GM21526 (cell line): ENCODE measurements around the gene BEND2.
"Not testable (repeated sequence)": the region's sequence is repeated elsewhere in the genome, so short reads cannot be mapped to it uniquely, and the experiment has no call there.

Source experiments
- ATAC-seq: cut with Tn5 transposase; IDR thresholded peaks from one replicate; pipeline ENCODE4 v1.9.1; 2021; ENCODE audit warnings: moderate library complexity; ENCODE audit not compliant: unreplicated experiment, low FRiP score

Gene BEND2

GRCh38 chrX:18220786-18221185, at the start of gene BEND2:
Gene BEND2, minus strand, starts transcription at chrX:18220886. Its CDS starts 136 bp downstream, at chrX:18220750.
- ATAC-seq: no peak

DNA sequence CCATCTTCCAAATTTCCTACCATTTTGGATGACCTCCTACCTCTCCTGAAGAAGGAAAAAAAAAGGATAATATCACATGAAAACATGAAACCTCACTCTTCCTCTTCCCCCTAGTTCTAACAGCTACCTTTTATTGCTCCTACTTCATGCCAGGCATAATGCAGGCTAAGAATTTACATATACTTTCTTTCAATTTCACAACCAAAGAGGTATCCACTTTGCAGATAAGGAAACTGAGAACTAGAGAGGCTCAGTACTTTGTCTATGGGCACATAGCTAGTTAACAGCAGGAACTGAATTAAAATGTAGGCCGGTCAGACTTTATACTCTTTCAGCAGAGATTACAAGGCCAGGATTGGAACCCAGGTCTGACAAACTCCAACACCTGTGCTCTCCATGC, 34.4 kb upstream of the BEND2 start:
- no peak for ATAC-seq

DNA sequence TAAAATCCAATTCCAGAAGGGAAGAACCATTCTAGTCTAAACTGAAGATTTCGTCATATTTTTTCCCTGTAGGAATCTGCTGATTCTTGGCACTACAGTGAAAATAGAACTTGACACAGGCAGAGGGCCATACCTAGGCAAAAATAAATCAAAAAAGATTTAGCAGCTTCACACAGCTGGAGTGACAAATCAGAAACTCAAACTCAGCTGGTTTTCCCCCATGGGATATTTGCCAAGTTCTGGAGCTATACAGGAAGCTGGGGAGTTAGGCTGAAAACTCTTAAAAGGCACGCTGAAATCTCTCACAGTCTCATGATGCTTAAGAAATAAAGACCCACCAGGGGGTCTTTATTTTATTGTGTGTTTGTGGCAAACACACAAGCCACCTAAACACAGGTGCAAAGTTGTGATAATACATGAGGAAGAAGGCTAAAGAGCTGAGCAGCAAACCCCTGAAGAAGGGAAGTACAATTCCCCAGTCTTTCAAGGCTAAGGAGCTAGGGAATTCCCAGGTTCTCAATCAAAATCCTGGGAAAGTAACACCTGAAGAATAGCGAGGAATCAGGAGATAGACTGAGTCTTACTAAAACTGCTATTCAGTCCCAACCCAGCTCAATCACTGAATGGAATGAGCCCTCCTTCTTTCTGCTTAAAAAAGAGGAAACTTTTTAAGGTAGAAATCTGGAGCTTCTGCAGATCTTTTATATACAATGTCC, 32.1 kb upstream of the BEND2 start:
- ATAC-seq: no peak

DNA sequence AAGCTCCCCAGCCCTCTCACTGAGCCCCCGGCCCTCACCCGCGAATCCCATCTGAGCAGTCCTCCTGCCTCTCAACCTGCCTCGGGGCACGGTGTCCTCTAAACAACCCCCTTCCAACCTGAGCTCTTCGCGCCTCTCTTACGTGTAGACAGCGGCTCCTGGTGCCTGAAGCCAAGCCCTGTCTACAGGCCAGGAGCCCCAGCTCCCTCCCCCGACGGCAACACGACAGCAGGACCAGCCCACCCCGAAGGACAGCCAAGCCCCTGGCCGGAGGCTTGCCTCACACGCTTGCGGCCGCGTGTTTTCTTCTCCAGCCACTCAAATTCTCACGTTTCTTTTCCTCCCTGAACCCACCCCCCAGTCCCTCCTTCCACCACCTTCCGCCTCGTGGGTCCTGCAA, 9.0 kb upstream of the BEND2 start:
- not testable (repeated sequence) for ATAC-seq

DNA sequence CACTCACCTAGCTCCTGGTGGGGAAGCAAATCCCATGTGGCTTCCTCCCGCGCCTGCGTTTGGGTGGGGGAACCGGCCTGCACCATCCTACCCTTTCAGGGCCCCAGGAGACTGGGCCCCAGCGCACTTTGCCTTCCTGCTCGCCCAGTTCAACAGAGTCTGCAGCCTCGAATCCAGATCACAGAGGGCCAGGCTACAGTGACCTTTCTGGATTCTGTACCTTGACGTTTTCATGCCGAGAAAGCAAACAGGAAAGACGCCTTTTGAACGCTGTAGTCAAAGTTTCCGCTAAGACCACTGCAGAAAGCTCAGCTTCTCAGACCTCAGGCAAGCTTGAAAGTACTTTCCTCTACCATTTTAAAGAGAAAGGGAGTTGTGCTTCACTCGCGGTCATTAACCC, 7.4 kb upstream of the BEND2 start:
- no peak for ATAC-seq

DNA sequence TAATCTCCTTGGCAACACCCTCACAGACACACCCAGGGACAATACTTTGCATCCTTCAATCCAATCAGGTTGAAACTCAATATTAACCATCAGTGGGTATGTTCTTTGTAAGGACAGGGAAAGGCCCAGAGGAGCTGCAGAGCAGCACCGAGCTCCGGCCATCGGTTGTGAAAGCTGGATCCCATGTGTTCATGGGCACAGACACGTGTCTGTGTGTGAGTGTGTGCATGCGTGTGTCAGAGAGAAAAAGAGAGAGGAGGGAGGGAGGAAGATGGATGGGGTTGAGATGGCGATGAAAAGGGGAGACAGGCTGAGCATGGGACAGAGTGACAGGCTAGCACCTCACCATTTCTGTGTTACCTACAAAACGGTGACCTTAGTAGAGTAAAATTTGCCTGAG, 6.8 kb upstream of the BEND2 start:
- no peak for ATAC-seq

DNA sequence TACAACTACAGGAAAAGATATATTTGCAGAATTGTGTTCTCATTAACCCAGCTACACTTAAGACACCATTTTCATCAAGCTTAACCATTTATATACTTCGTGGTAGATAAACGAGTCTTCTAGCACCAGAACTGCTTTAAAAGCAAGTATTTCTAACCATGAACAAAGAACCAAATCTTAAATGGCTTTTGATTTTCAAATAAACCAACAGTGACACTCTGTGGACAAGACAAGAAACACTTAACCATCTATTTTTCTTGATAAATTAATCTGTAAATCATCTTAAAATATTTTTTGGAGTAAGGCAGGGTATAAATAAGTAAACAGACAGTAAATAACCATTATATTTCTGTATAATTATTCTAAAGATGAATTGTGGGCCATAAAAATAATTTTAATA, 10.2 kb downstream of the BEND2 start:
- ATAC-seq: no peak

DNA sequence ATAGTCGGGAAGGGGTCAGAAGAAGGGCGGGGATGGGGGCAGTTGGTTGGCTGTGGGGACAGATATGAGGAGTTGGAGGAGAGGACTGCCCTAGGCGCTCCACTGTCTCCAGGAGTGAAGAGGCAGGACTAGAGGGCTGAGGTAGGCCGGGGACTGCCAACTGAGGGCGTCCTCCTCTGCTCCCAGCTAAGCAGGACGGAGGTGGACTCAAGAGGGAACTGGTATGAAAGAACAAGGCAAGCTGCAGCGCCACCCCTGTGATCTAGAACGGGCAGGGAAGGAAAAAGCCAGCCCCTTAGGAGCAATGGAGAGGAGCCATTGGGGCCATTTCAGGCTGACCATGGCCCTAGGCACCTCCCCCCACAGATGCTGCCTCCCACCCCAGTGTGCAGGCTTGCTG, 14.0 kb downstream of the BEND2 start:
- ATAC-seq: no peak

DNA sequence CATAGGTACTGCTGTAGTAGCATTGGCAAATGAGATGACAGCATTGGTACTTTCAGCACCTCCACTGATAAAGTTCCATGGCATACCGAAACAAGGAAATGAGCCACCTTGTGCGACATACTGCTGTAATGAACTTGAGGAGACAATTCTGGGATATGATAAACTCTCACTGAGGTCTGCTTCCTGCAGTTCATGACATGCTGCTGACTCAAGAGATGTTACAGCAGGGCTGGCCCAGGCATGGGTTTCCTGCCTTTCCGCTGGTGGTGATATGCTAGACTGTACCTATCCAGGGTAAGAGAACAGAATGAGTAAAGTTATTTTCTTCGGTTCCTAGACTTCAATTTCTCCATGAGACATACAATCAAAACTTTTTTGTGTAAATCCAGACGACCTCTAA, 17.1 kb downstream of the BEND2 start:
- no peak for ATAC-seq

- no peak for ATAC-seq
Measured at GRCh38 chrX:18194688-18195087, 26.0 kb downstream of the BEND2 start.

DNA sequence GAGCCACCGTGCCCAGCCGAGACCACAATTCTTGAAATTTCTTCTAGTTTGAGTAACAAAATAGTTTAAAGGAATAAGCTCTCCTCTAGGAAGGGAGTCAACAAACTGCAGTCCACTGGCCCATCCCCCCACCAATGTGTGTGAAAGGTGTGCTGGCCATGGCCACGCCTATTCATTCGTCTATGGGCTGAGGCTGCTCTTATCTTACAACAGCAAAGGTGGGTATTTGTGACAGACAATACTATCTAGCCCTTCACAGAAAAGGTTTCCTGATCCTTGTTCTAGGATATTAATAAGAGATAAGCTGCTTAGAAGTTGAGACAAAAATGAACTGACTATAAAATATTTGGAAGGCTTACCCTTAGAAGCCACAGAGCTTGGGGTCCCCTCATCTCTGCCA, 41.2 kb downstream of the BEND2 start:
- no peak for ATAC-seq

- ATAC-seq: no peak
Measured at GRCh38 chrX:18174971-18175370, 45.7 kb downstream of the BEND2 start.

GRCh38 chrX:18174209-18174608, 46.5 kb downstream of the BEND2 start:
- no peak for ATAC-seq

DNA sequence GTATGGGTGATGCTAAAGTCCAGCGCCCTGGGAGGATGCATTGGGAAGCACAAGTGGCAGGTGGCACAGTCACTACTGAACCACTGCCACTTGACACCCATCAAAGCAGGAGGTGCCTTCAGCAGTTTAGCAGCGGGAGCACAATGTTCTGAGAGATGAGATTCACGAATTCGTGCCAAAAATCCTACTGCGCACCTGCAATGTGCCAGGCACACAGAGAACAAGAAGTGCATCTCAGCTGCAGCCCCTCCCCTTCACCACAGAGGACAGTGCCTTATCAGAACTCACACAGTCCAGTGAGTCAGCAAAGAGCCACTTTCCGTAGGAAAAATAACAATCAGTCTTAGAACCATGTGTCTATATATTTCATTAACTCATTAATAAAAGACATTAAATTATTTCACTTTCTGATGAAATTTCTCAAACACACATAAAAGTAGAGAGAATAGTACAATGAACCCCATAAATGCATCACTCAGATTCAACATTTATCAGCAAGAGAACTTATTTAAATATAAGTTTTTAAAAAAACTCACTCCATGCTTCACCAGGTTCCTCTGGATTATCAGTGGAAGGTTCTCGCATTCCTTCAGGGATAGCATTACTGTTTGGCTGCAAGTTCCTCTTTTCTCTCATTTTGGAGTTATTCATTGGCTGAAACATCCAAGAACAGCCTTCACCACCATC, 47.0 kb downstream of the BEND2 start:
- ATAC-seq: no peak

- no peak for ATAC-seq
Measured at GRCh38 chrX:18172970-18173369, 47.7 kb downstream of the BEND2 start.

GRCh38 chrX:18170910-18171309, 49.8 kb downstream of the BEND2 start:
- no peak for ATAC-seq

DNA sequence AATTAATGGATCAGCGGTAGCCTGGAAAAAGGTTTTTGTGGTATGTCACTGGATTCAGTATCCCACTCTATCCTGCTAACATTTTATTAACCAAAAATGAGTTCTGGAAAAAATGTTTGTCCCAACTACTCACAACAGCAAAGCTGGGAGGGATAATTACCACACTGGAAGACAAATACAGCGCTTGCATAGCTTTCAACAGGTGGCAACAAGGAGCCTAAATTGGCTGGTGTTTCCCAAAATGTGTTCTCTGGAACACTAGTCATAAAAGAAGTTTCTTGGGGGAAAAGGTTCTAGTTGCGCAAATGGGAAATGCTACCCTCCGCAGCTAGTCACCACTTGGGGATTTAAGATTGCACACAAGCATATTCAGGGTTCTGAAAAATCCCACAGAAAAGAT, 54.6 kb downstream of the BEND2 start:
- no peak for ATAC-seq

DNA sequence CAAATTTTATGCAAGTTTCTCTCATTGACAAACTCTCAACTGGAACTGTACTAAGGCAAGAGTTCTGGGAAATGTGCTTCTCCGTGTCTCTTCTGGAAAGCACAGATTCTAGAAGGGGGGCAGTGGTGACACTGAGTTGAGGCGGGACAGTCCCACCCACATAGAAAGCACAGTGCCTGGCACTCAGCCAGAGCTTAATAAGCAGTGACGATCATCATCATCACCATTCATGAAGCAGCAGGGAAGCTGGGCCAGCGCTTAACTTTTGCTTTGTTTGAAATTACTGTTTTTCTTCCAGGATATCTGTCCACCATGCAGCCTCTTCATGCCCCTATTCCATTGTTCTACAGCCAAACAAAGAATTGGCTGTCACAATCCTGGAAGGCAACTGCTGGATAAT, 60.3 kb downstream of the BEND2 start:
- ATAC-seq: no peak

- no peak for ATAC-seq
Measured at GRCh38 chrX:18158963-18159362, 61.7 kb downstream of the BEND2 start.

GRCh38 chrX:18151649-18152048, 69.0 kb downstream of the BEND2 start:
- ATAC-seq: no peak

DNA sequence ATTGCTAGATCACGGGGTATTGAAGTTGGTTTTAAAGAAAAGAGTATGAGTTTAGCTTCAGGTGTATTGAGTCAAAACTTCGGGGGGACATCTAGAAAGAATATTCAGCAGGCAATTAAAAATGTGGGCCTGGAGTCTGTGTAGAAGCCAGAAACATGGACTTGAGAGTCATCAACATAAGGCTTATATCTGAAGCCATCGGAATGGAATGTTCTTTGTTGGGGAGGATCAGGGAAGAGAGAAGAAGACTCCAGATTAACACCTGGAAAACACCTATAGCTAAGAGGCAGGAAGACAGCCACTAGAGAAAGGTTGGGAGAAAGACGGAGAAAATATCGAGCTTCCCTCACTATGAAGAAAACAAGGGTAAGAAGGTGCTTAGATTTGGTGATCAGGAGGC, 69.5 kb downstream of the BEND2 start:
- ATAC-seq: no peak

GRCh38 chrX:18149454-18149853, 71.2 kb downstream of the BEND2 start:
- ATAC-seq: no peak
